ENCODE data around the gene NTNG2.

DNA sequence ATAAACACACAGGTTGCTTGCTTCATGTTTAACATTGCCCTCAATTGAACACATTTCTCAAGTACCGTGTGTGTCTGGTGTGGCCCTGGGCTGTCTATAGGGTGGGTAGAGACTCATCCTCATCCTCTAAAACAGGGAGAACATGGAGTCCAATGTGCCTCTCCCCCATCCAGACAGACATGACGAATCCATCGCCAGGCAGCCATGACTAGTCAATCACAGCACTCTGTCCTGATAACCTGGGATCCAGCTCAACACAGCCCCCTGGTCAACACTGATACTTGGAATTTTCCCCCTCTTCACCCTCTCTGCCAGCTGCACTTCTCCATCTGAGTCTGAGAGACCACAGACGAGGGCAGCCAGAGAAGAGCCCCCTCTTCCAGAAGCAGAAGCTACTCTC, 10.7 kb upstream of the NTNG2 start:
- TF ChIP-seq, protein P1, sequence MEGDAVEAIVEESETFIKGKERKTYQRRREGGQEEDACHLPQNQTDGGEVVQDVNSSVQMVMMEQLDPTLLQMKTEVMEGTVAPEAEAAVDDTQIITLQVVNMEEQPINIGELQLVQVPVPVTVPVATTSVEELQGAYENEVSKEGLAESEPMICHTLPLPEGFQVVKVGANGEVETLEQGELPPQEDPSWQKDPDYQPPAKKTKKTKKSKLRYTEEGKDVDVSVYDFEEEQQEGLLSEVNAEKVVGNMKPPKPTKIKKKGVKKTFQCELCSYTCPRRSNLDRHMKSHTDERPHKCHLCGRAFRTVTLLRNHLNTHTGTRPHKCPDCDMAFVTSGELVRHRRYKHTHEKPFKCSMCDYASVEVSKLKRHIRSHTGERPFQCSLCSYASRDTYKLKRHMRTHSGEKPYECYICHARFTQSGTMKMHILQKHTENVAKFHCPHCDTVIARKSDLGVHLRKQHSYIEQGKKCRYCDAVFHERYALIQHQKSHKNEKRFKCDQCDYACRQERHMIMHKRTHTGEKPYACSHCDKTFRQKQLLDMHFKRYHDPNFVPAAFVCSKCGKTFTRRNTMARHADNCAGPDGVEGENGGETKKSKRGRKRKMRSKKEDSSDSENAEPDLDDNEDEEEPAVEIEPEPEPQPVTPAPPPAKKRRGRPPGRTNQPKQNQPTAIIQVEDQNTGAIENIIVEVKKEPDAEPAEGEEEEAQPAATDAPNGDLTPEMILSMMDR (IDR thresholded peaks at IDR 0.05; ENCODE audit: low read length) = no peak
- TF ChIP-seq EZH2 (IDR thresholded peaks at IDR 0.05; ENCODE audit: borderline replicate concordance, low read length) = no peak

Data from OCI-LY1 (cell line).